ENCODE data around the gene GABBR2.

DNA sequence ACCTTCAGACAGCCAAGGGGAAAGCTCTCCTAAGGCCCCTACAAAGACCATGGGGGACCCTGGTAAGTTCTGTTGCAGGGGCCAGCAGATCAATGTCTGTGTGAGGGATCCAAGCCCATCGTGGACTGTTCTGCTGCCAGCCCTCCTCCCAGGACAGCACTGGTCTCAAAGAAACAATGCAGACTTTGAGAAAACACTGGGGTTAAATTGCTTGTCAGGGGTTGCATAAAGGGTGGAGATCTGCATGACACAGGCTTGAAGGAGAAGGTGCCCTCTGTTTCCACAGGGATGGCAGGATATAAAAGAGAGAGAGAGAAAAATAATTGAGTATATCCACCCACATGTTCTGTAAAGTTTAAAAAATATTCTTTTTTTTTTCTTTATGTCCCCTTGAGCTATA, 295.7 kb downstream of the GABBR2 start:
- TF ChIP-seq EZH2 (IDR thresholded peaks at IDR 0.05; ENCODE audit: low read depth), result no peak
- TF ChIP-seq, protein P1, sequence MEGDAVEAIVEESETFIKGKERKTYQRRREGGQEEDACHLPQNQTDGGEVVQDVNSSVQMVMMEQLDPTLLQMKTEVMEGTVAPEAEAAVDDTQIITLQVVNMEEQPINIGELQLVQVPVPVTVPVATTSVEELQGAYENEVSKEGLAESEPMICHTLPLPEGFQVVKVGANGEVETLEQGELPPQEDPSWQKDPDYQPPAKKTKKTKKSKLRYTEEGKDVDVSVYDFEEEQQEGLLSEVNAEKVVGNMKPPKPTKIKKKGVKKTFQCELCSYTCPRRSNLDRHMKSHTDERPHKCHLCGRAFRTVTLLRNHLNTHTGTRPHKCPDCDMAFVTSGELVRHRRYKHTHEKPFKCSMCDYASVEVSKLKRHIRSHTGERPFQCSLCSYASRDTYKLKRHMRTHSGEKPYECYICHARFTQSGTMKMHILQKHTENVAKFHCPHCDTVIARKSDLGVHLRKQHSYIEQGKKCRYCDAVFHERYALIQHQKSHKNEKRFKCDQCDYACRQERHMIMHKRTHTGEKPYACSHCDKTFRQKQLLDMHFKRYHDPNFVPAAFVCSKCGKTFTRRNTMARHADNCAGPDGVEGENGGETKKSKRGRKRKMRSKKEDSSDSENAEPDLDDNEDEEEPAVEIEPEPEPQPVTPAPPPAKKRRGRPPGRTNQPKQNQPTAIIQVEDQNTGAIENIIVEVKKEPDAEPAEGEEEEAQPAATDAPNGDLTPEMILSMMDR (conservative IDR thresholded peaks at IDR 0.05), result no peak
